ENCODE results near the gene TNFAIP8L2.

TNFAIP8L2 gene

GRCh38 chr1:151156515-151156819, at the start of gene TNFAIP8L2:
TNFAIP8L2 (plus strand) TSS chr1:151156649; CDS start chr1:151158698, 2,049 bp downstream.
- no peak for TF ChIP-seq CTCF (conservative IDR thresholded peaks at IDR 0.05; ENCODE audit: low read depth, low read length)
- no peak for DNase-seq (ENCODE audit: low read depth)
- no peak within 1 kb of the TSS for H3K4me3 ChIP-seq (ENCODE audit: low read length)

GRCh38 chr1:151106894-151107293, 49.6 kb upstream of the TNFAIP8L2 start:
- TF ChIP-seq CTCF (conservative IDR thresholded peaks at IDR 0.05; ENCODE audit: low read depth, low read length): no peak
- no peak overlapping the region for H3K4me3 ChIP-seq (ENCODE audit: low read length)
- no peak for DNase-seq (ENCODE audit: low read depth)

GRCh38 chr1:151108331-151108730, 48.1 kb upstream of the TNFAIP8L2 start:
- TF ChIP-seq CTCF (conservative IDR thresholded peaks at IDR 0.05; ENCODE audit: low read depth, low read length): no peak
- no peak overlapping the region for H3K4me3 ChIP-seq (ENCODE audit: low read length)
- DNase-seq (ENCODE audit: low read depth): no peak

GRCh38 chr1:151113877-151114276, 42.6 kb upstream of the TNFAIP8L2 start:
- DNase-seq (ENCODE audit: low read depth): no peak
- no peak for TF ChIP-seq CTCF (conservative IDR thresholded peaks at IDR 0.05; ENCODE audit: low read depth, low read length)
- H3K4me3 ChIP-seq (ENCODE audit: low read length): no peak overlapping the region

GRCh38 chr1:151124763-151125403, 31.6 kb upstream of the TNFAIP8L2 start:
- H3K4me3 ChIP-seq (ENCODE audit: low read length): no peak overlapping the region
- no peak for DNase-seq (ENCODE audit: low read depth)

DNA sequence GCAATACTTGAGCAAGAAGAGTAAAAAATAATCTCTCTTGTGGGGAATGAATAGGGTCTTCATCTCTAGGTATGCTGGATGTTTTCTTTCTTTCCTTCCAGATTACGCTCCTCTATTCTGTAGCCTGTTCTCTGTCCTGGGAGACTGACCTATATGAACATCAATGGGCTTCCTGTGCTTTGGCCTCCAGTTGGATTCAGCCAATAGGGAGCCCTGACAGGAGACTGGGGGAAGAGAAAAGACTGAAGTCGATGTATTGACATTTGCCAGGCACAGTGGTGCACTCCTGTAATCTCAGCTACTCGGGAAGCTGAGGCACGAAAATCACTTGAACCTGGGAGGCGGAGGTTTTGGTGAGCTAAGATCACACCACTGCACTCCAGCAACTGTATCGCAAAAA, 27.6 kb upstream of the TNFAIP8L2 start:
- DNase-seq (ENCODE audit: low read depth): no peak
- no peak overlapping the region for H3K4me3 ChIP-seq (ENCODE audit: low read length)
- no peak for TF ChIP-seq CTCF (conservative IDR thresholded peaks at IDR 0.05; ENCODE audit: low read depth, low read length)

More at GRCh38 chr1:151124763-151125403, 31.6 kb upstream of the TNFAIP8L2 start:
- TF ChIP-seq CTCF (conservative IDR thresholded peaks at IDR 0.05; ENCODE audit: low read depth, low read length): no peak

DNA sequence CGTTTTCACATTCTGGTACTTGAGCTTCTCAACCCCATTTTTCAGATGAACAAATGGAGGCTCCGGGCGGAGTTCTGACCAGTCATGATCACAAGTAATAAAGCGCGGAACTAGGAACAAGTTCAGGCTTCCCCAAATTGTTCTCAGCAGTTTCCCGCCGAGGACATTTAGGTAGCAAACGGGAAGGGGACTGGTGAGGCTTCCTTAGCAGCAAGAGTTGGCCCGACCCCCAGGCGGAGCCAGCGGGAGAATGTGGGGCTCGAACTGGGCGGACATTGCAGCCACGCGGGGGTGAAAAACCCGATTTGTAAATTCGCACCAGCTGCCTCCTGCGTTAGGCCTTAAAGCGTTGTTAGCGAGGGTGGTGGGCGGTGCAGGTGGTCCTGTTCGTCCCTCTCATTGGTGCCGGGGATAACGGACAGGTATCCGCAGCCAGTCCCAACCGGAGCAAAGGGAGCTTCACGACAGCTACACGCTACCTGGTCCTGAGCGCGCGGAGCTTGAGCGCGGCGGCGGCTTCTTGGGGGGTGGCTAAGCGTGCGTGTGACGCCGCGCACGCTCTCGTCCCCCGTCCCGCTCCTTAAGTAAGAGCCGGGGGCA, 25.4 kb upstream of the TNFAIP8L2 start:
- H3K4me3 ChIP-seq (ENCODE audit: low read length): peak overlapping the region; percentile 48
- peak; percentile 59 for DNase-seq (ENCODE audit: low read depth)
- no peak for TF ChIP-seq CTCF (conservative IDR thresholded peaks at IDR 0.05; ENCODE audit: low read depth, low read length)
